Sciatic nerve (tissue), 2 donors: ENCODE results near the gene DNMT3A. TPM values are rescaled to one million over a fixed set of nuclear protein-coding genes. Genes with fewer than 3 reads are reported as not detected.

ENCODE experiments used
- ATAC-seq: fragments of 200-7000 bp; cut with Tn5 transposase; one replicate; pipeline ENCODE4 v1.9.1; 2020; ENCODE audit warnings: mild to moderate bottlenecking, moderate library complexity
- DNase-seq: peaks from one replicate; pipeline ENCODE4 v3.0.0-alpha.2; 2020; ENCODE audit warnings: low spot score
- intact Hi-C: fragments of 100-400 bp; cut with DNase I; formaldehyde crosslinking; loops from one replicate; pipeline ENCODE4 v1.14.2; 2022
- total RNA-seq: library from RNA; stranded (reverse); fragmentation: NEBNext Ultra II Directional; extraction: Animal tissue kit (Norgen Biotek cat#: 25700); gene quantifications from one replicate; pipeline ENCODE4 v1.2.1, GENCODE V29; 2021
- donor health status: DM: no; HTN: no; CAD: no.
- donor health status: DM: no; HTN: no; CAD: no.

DNMT3A gene
- total RNA-seq, result 35.0 TPM

DNA sequence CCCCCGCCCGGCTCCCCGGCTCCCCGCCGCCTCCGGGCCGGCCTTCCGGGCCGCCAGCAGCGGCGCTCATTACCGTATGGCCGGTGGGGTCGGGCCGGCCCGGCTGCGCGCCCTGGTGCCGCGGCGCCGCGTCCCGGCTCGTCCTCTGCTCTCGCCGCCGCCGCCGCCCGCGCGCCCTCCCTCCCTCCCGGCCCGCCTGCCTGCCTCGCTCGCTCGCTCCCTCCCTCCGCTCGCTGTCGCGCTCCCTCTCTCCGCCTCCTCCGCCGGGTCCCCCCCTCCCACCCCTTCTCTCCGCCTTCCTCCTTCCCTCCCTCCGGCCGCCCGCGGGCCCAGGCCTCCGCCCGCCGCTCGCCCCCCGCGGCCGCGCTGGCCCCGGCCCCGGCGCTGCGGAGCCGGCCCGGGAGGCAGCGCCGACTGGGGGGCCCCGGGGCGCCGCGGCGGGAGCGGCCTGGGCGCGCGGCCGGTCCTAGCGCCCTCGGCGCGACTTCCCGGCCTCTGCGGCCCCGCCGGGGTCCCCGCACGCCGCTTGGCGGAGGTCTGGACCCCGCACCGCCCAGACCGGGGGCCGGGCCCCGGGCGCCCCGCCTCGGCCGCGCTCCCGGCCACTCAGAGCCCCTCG lies at the start of gene DNMT3A:
DNMT3A (minus strand) TSS at position 173 of the 619 bp plus-strand sequence. CDS start 27,941 bp downstream, outside the sequence.
- intact Hi-C loops, result no loop called here
- DNase-seq (peak; percentile 86), ATAC-seq (peak; percentile 49)

DNA sequence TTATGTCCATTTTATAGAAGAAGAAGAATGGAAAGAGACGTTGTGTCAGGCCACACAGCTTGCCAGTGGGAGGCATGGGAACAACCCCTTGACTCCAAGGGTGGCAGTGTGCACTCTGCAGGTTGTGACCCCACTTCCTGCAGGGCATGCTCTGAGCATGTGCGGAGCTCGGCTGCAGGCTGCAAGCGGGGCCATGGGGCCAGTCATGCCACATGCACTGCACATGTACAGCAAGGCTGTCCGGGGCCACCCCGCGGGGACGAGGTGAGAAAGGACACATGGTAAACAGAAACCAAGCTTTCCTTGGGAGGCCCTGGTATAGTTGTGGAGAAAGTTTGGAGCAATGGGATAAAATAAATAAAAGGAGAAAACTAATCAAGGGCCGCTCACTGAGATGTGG lies 47.4 kb upstream of the DNMT3A start:
- intact Hi-C loops, result no loop called here
- ATAC-seq, result no peak
- DNase-seq, result no peak

DNA sequence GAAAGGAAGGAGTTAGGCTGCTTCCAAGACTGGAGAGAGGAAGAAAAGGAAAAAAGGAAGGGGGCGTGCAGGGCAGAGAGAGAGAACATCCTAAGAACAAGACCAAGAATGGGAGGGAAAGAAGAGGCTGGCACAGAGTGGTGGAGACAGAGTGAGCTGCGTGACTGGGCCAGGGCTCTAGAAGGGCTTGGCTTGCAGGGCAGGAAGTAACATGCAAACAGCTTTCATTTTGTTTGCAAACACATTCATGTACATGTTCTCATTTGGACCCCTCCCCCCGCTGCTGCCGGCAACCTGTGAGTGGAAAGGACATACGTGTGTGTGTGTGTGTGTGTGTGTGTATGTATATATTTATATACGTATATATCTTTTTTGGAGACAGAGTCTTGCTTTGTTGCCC lies 46.8 kb upstream of the DNMT3A start:
- intact Hi-C loops, result no loop called here
- ATAC-seq, result no peak
- DNase-seq, result no peak

DNA sequence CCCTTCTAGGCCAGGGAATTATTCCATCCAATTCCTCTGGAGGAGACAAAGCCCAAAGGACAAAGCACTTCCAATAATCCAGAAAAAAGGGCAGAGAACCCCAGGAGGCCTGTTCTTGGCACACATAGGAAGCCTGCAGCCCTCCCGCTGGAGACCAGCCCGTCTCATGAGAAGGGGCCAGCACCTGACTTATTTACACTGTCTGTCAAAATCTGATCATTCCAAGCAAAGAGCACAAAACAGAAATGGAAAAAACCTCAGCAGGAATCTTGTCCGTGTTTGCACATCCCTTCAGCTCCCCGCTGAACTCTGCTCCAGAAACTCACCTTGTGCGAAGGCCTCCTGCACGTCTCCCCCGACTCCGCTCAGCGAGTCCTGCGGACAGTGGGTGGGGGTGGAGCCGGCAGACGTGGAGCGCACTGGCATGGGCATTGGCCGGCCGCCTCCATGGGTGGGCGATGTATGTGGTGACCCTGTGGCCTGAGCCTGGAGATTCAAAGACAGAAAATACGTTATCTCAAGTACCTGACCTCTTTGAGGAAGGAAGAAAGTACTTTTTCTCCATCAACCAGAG lies 46.2 kb upstream of the DNMT3A start:
- intact Hi-C loops, result no loop called here
- DNase-seq (no peak), ATAC-seq (no peak)

DNA sequence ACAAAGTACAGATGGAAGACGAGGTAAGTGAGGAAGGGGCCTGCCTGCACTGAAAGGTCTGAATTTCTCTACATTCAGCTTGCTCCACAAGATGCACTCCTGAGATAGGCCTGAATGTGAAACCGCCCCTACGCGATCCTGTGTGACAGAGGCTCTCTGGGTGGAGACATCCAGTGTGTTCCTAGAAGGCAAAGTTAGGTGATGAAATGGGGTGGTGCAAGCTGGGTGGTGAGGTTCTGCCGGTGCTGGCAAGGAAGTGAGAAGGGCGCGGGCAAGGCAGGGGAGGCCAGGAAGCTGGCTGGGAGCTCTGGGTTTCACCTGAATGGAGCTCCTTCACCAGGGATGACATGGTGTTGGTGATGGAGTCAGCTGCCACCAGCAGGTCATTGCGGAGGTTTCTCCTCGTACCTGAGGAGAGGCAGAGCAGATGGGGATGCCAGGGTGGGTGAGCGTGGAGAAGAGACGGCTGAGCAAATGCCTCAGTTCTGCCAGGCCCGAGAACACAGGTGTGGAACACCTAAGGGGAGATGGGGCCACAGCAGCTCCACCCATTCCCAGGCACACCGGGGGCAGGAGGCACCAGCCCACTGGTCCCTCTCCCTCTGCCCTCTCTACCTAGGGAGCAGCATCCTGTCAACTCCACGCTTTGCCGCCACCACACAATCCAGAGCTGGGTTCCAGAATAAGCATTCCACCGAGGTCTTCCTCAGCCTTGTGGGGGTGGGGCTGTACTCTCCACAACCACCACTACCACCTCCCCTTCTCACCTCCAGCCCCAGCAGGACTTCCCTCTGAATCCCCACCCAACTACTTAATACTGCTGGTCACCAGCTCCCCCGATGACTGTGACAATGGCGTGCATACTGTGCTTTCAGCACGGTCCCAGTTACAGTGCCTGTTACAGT lies 45.5 kb upstream of the DNMT3A start:
- intact Hi-C loops, result no loop called here
- ATAC-seq (no peak), DNase-seq (no peak)

DNA sequence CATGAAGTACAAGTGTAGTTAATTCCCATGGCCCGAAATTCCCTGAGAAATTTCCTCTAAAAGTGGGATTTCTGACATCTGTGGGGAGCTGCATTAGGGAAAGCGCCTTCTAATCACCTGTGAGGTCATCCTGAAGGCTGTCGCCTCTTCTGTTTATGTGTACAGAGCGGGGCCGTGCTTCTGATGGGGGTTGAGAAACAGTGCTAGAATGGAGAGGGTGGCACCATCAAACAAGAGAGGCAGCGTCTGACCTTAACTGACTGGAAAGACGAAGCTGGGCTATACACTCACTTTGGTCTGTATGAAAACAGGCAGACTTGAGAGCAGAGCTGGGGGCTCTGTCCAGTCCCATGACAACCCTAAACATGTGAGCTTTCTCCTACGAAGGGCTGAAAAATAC lies 44.2 kb upstream of the DNMT3A start:
- intact Hi-C loops, result no loop called here
- DNase-seq (no peak), ATAC-seq (no peak)

DNA sequence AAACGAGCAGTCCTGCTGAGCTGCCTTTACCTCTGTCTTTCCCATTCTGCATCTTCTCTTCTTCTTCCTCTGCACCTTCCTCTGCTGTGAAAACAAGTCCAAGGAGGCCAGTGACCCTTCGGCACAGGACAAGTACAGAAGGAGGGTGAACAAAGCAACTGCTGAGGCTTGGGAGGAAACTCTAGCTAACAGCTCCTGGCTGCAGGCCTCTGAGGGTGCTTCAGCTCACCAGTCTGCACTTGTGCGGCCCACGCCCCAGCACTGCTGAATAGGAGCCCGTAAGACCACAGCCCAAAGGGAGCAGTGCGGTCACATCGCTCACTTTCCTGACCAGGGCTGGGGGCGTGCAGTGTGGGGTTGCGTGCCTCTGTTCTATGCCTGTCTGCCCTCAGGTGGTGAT lies 42.1 kb upstream of the DNMT3A start:
- DNase-seq (no peak), ATAC-seq (no peak)
- intact Hi-C loops, result no loop called here

DNA sequence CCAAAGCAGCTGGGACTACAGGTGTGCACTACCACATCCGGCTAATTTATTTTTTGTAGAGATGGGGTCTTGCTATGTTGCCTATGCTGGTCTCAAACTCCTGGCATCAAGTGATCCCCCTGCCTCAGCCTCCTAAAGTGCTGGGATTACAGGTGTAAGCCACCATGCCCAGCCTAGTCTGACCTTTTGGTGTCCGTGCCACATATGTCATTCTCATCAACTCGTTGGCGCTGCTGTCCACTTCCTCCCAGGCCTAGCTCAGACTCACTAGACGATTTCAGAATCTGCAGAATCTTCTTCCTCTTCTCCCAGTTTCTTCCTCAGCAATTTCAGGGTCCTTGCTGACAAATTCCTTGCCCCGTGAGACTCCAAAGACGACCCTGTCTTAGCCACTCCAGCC lies 39.8 kb upstream of the DNMT3A start:
- peak; percentile 42 for DNase-seq
- intact Hi-C loops, result no loop called here
- no peak for ATAC-seq

DNA sequence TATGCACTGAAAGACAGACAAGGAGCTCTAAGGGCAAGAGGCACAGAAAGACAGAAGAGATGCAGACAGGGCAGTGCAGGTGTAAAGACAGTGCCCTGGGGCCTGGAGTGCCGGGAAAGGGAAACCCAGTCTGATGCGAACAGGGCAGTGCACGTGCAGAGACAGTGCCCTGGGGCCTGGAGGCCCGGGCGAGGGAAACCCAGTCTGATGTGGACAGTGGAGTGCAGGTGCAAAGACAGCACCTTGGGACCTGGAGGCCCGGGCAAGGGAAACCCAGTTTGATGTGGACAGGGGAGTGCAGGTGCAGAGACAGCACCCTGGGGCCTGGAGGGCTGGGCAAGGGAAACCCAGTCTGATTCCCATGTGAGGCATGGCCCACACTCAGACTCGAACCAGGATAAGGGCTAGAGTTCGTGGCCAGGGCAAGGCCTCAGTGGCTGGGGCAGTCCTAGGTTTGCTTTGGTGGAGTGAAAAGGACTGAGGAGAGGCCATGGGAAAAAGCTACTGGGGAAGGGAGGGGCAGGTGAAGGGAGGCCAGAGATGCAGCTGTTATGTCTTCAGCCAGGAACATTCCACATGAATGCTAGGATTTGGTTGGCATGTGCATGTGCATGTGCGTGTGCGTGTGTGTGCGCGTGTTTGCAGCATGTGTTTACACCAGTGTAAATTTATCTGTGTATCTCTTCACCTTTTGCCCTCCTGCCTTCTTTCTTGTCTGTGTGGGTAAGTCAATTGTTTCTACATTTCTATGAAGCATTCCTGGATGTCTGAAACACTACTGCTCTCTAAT lies 39.1 kb upstream of the DNMT3A start:
- peak; percentile 5 for ATAC-seq
- peak; percentile 35 for DNase-seq

DNA sequence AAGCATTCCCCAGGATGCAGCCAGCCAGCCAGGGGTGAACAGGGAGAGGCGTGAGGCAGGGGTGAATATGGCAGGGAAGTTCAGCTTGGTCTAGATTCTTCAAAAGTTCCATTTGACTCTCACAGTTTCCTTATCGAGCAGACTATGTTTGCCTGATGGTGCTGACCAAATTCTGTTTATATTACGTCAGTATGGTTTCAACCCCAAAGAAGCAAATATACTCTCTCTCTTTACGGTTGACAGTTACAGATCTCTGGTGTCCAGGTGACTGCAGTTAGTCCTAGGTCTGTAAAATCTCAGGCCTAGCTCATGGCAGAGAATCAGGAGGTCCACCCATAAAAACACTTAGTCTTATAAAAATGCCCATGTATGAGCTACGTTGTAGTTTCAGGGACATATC lies 38.3 kb upstream of the DNMT3A start:
- intact Hi-C loops, result no loop called here
- DNase-seq (no peak), ATAC-seq (no peak)

More for the DNA sequence above, 39.1 kb upstream of the DNMT3A start:
- intact Hi-C loops, result no loop called here

DNA sequence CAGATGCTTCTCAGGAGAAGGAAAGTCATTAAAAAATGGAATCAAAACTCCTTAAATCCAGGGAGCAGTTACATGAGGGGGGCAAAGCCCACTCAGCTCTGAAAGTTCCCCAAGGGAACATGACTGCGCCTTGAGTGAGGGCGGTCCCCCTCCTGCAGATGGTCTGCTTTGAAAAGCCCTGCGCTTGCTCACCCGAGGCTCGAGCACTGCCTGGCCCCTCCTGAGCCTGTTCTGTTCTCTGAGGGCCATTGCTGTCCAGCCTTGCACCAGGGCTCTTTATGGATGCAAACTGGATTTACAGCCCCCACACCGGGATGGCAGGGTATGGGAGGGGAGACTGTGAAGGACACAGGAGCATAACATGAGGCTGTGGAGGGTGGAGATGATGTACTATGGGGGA lies 37.8 kb upstream of the DNMT3A start:
- intact Hi-C loops, result no loop called here
- DNase-seq (peak; percentile 26), ATAC-seq (no peak)

DNA sequence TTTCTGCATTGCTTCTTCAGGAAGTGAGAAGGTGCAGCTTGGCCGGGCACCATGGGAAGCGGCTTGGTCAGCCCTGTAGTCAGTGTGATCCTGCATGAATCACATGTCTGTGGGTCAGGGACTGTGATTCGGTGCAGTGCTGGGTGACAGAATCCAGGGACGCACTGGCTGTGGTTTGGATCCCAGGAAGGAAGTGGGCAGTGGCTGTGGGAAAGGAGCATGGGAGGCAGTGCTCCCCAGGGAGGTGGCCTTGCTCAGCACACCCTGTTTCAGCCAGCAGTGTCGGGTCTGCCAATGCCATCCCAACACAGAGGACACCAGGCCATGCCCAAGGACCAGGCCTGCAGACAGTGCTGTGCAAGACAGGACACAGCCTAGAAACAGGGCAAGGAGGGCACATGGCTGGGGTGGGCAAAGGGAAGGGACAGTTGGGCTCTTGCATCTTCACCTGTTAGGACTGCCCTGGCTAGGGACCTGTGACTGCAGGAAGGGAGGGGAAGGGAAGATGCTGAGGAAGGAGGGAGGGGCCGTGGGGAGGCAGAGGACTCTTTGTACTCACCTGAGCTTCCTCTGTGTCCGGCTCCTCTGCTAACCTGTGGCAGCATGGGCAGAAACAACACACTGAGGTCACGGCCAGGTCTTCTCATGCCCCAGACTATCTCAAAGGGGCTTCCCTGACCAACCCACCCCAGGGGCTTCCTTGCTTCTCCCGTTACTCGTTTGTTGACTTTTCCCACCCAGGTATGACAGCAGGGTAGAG lies 37.2 kb upstream of the DNMT3A start:
- ATAC-seq (no peak), DNase-seq (peak; percentile 49)
- intact Hi-C loops, result no loop called here

DNA sequence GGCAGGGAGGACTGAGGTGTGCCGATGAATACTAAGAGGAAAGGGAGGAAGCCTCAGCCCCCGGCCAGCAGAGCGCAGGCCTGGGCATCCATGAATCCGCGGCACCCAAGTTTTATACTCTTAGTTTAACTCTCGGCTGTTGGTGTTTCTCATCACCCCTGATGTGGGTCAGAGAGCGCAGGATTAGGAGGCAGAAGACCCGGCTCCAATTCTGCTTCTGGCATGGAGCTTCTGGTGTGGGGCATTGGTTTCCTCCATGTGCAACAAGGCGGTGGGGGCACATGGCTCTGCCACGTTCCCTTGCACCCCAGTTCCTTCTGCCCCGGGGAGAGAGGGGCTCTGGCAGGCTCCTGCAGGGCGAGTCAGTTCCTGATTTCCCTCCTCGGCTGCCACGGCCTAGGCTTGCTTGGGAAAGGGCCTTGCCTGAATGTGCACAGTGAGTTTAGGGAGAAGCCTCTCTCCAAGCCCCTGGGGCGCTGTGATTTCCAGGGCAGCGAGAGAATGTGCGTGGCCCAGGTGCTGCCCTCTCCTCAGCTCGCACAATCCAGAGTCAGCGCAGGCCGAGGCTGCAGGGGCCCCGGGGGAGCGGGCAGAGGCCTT lies 36.2 kb upstream of the DNMT3A start:
- peak; percentile 56 for DNase-seq
- ATAC-seq, result no peak
- intact Hi-C loops, result no loop called here

DNA sequence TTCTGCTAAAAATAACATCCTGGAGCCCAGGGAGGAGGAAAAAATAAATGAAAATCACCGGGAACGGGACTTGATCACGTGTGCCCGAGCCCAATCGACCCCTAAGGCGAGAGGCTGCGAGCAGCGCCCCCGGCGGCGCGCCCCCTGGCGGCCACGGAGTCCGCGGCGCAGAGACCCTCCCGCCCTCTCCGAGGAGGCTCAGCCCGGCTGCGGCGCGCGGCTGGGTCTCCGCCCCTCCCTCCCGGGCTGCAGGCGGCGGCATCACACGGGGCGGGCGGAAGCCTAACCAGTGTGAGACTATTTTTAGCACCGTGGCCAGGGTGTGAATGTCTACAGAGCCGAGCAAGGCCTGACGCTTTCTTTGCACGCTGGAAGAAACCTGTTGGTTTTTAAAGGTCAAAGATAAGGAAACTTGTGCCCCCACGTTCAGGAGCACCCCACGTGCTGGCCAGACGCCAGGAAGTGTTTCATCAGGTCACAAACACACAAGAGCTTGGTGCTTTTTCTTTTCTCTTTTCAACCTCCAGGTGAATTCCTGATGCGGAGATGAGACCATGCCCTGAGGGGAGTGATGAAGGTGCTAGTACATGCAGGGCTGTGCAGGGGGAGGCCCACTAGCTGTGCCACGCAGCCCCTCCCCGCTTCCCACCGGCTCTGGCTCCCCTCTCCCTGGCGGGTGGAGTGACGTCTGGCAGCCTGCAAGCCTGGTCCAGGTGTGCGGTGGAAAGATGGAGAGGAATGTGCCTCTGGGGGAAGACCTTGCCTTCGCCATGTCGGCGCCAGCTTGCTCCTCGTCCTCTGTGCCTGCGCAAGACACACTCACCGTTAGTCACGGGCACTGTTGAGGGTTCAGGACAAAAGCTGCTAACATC lies 35.3 kb upstream of the DNMT3A start:
- ATAC-seq, result peak; percentile 94
- intact Hi-C loops, result no loop called here
- DNase-seq, result peak; percentile 90

DNA sequence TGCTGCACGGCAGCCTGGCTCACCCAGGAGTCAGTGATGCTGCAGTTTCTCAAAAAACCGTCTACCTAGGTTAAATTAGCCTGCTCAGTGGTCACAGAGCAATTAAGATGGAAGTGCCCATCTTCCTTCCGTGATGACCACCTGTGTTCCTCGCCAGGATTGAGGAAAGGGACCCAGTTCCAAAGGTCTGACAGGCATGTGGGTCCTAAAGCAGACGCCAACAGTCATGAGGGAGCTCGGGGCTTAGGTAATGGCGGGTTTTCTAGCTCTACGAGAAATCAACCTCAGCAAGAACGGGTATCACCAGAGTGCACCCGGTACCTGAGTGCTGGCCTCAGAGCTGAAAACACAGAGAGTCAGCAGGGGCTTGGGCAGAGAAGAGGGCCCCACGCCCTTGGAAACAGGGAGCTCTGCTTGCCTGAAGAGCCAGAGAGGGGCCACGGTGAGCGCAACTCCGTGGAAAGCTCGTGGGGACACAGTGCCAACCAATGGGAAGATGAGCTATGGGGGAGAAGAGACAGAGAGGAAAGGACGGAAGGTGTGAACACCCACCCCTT lies 34.3 kb upstream of the DNMT3A start:
- no peak for ATAC-seq
- peak; percentile 38 for DNase-seq
- intact Hi-C loops, result no loop called here

DNA sequence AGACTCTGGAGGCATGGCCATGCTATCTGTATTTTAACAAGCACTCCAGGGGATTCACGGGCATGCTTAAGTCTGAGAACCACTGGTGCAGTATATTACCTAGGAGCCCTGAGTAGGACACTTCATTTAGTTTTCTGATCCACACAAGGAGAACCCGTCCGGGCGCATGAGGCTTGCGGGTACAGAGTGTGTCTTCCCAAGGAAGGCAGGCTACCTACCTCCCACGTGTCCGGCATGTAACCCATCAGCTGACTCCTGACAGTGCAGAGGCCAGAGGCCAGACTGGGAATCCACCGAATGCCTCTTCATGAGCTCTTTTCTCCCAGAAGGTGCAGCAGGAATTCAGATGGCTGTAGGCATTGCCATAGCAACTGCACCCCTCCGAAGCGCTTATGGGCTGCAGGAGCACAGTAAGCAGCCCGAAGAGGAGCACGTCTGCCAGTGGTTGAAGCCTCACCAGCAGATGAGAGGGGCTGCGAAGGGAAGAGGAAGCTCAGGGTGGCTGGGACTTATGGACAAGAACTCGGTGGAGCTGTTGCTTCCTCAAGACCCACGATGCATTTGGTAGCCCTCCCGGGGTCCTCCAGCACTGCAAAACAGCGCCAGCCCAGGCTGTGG lies 33.8 kb upstream of the DNMT3A start:
- ATAC-seq (no peak), DNase-seq (peak; percentile 34)
- intact Hi-C loops, result no loop called here

DNA sequence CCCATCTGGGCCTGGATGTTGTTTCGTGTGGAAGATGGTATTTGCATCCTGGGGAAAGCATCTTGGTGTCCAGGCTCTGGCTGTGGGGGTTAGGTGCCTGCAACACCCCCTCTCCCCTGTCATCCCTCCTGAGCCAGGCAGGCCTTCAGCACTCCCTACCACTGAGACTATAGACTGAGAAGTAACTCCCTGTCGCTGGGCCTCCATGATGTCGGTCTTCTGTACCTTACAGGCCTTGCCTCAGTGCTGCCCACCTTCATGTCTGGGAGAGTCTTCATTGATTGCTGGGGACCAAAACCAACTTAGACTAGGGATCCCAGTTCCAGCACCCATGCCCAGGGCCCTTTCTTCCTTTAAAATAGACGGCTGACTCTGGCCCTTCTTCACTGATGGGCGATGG lies 33.1 kb upstream of the DNMT3A start:
- DNase-seq (peak; percentile 31), ATAC-seq (no peak)
- intact Hi-C loops, result no loop called here
